ENCODE results near the gene OR2V1.
"Not testable (repeated sequence)": the region's sequence is repeated elsewhere in the genome, so short reads cannot be mapped to it uniquely, and the experiment has no call there.

DNA sequence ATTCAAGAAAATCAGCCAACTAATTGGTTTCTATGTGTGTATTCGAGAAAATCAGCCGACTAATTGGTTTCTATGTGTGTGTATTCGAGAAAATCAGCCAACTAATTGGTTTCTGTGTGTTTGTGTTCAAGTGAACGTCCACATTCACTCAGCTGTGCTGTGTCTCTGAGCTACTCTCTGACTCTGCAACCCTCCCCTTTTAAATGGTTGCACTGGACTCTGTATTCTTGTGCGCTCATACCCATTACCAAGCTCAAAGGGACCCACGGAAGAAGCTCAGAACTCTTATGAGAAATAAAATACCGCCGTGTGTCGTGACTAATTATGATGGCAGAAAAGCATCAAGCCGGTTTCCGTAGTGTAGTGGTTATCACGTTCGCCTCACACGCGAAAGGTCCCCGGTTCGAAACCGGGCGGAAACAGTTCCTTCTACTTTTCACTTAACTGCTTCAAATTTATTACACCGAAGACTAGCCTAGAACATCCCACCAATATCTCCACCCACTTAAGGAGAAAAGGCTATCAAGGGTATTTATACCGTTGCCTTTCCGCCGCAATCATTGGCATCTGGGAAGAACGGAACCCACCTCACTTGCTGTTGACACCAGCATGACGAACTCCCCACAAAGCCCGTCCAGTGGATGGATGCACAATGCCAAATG, 34.1 kb downstream of the OR2V1 start:
- not testable (repeated sequence) for TF ChIP-seq CTCF, EZH2, EZH2phosphoT487 (IDR thresholded peaks at IDR 0.05)
